LHCN-M2 (cell line): ENCODE results near the gene BBS1. TPM values are rescaled to one million over a fixed set of nuclear protein-coding genes. Genes with fewer than 3 reads are reported as not detected.
"Not testable (repeated sequence)": the region's sequence is repeated elsewhere in the genome, so short reads cannot be mapped to it uniquely, and the experiment has no call there.

Source experiments
- DNase-seq: peaks from one replicate; pipeline ENCODE4 v3.0.0-alpha.2; 2012; ENCODE audit warnings: low read depth
- polyA plus RNA-seq: library from polyadenylated mRNA; unstranded; fragments of >200 nt; gene quantifications from one replicate; pipeline ENCODE4 v1.2.1, GENCODE V29; 2012; ENCODE audit warnings: missing spikeins
- total RNA-seq: library from RNA; depleted of rRNA; stranded (reverse); fragments of >200 nt; gene quantifications from 2 replicates; pipeline ENCODE4 v1.2.3, GENCODE V29; 2014; rRNA removed

BBS1 gene
- total RNA-seq, result 19.0 and 26.2 TPM in 2 replicates
- polyA plus RNA-seq, result 10.2 TPM

DNA sequence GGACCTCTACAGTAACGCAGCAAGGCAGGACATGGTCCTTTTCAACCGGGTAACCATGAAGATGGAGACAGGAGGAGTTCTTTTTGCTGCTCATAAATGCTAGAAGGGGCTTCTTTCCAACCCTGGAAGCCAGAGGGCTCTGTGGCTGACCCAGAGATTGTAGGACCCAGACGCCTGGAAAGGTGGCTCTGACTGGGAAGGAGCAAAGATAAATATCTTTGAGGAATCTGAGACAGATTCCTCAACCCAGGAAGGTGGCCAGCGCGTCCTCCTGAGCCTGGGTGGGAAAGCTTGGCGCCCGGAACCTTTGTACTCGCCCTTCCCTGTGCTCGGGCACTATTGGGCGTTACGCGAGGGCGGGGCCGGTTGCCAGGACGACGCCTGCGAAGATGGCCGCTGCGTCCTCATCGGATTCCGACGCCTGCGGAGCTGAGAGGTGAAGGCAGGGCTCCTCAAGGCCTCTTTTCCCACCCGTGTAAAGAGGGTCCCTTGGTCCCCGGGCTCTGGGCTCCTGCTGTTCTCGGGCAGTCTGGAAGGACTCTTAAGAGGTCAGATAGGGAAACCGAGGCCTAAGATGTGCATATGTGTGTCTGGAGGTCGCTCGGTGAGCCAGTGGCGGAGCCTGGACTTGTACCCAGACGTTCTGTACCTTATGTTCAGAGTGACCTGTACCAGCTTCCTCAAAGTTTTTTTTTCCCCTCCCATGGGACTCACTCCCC, at the start of gene BBS1:
Gene BBS1 (plus strand): TSS at position 365 of the 719 bp plus-strand sequence. CDS start 25 bp downstream, at position 390.
- peak; percentile 63 for DNase-seq

DNA sequence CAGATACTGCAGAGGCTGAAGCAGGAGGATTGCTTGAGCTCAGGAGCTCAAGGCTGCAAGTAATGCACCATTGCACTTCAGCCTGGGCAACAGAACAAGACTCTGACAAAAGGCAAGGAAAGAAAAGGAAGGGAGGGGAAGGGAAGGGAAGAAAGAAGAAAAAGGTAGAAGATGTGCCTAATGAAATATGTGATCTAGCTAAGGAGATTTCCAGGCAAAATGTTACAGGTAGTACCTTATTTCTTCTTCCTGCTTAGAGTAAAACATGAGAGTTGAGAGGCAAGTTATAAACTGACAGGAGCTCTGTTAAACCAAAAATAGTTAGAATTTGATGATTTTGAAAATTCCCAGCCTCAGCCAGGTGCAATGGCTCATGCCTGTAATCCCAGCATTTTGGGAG, 48.4 kb upstream of the BBS1 start:
- no peak for DNase-seq

- DNase-seq, result no peak
Measured at GRCh38 chr11:66462911-66463310, 47.5 kb upstream of the BBS1 start.

GRCh38 chr11:66464116-66464515, 46.3 kb upstream of the BBS1 start:
- not testable (repeated sequence) for DNase-seq

GRCh38 chr11:66464916-66465315, 45.5 kb upstream of the BBS1 start:
- DNase-seq, result no peak

DNA sequence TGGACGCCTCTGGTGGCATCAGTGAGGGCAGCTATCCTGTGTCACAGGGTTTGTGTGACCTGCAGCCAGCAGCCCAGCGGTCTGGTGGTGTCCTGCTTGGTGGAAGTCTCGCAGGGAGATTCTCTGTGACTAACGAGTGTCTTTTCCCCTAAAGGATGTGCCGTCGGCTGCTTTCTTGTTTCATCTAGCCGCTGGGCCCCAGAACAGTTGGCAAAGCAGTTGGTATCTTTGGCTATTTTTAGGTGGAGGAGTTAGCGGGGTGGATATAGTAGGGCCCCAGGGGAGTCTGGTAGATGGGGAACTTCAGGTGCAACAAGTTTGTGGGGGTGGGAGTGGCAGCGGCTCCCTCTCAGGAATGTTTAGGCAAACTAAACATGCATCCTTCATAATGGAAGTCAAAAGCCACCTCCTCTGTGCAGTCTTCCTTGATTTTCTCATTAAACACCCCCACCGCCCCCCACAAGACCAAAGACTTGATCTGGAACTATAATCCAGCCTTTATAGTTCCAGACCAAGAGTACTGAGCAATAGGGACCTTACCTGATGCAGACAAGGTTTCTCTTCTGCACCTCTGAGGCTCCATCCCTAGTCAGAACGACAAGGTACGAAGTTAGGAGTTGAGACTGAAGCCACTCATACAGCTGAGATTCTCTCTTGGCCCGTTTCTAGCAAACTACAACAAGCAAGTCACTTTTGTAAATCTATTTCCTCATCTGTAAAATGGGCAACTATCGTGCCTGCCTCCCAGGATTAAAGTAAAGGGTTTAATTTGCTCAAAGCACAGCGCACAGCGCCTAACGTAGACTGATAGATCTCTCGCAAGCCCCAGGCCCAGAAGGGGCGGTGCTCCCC, 44.8 kb upstream of the BBS1 start:
- DNase-seq, result no peak

- peak; percentile 80 for DNase-seq
Measured at GRCh38 chr11:66466225-66467033, 44.0 kb upstream of the BBS1 start, which contains the start of gene PELI3. Gene PELI3 (plus strand): TSS chr11:66466905. CDS start chr11:66468129, 1,224 bp downstream.

DNA sequence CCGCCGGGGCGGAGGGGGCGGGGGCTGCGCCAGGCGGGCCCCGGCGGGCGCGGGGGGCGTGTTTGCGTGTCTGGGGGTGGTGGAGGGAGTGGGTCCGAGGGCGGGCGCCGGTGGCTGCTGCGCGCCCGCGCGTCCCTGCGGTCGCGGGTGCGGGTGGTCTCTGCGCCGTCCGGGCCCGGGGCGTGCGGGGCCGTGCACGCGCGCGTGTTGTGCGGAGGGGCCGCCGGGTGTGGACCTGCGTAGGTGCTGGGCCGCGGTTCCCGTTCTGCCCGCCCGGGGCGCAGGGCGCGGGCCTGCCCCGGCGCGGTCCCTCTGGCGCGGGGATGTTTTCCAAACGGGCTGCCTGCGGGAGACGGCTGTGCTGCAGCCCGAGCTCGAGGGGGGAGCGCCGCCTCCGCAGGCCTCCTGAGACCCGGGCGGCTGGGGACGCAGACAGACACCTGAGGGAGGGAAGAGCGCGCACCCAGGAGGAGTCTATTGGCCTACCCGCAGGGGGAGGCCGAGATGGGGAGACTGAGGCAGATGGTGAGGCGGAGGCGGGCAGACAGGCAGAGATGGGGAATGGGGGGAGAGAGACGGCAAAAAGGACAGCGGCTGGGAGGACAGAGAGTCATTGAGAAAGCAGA, 43.3 kb upstream of the BBS1 start:
- no peak for DNase-seq

DNA sequence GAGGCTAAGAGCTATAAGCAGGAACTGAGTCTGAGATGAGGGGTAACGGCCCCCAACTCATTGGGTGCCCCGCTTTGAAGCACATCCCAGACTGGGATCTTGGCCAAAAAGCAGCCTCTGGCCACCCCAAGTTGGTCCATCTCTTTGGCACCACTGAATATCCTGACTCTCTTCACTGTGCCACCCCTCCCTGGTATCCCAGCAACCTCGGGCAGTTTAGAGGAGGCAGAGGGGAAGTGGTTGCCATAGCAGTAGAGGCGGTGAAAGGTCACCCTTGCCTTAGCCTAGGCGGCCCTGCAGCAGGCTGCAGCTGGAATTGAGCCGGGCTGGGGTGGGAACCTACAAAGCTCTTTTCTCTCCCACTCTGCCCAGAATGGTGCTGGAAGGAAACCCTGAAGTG, 42.7 kb upstream of the BBS1 start:
- no peak for DNase-seq

DNA sequence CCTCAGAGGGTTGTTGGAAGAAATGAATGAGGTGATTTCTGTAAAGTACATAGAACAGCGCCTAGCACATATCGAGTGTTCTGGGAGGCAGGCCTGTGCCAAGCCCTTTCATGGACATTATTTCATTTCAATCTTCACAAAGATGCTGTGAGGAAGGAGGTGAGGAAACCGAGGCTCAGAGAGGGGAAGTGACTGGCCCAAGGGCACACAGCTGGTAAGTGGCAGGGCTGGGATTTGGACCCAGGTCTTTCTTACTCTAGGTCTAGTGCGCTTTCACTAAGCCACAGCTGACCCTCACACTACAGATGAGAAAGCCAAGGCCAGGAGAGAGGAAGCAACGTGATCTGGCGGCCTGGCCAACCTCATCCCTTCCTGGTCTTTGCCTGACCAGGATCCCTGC, 41.7 kb upstream of the BBS1 start:
- DNase-seq, result no peak

DNA sequence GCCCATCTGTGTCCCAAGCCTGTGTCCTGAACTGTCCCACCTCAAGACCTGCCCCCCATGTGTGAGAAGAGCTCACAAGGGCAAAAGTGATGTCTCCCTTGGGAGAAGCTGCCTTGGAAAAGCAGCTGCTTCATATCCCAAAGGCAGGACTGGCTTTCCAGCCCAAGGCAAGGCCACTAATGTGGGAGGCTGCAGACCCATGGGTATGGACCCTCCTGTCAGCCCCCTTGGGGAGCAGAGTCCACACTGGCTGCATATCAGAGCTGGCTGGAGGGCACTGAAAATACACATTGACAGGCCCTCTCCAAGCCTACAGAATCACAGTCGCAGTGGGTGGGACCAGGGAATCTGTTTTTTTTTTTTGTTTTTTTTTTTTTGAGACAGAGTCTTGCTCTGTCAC, 41.0 kb upstream of the BBS1 start:
- DNase-seq, result no peak

GRCh38 chr11:66470015-66470414, 40.4 kb upstream of the BBS1 start:
- no peak for DNase-seq

DNA sequence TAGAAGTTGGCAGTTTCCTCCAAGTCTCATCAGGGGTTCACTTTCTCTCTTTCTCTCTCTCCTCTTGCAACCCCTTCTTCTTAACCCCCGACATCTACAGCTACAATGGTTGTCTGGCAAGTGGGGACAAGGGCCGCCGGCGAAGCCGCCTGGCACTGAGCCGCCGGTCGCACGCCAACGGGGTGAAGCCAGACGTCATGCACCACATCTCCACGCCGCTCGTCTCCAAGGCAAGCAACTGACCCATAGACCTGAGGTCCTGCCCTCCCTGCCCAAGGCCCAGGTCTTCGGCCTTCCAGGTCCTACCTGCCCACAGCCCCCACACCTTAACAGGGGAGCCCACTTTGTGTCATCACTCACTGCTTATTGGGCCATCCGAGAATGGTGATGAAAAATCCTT, 39.3 kb upstream of the BBS1 start:
- no peak for DNase-seq

DNA sequence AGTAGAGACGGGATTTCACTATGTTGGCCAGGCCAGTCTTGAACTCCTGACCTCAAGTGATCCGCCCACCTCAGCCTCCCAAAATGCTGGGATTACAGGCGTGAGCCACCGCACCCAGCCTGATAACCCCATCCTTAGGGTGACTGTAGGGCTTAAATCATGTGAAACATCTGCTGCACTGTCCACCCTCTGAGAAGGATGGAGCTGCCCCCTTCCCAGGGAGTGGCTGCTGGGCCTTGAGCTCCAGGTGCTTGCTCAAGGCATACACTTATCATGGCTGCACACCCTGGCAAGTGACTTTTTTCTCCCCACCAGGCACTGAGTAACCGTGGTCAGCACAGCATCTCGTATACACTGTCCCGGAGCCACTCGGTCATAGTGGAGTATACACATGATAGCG, 38.4 kb upstream of the BBS1 start:
- no peak for DNase-seq

- DNase-seq, result no peak
Measured at GRCh38 chr11:66473167-66473566, 37.3 kb upstream of the BBS1 start.

- DNase-seq, result no peak
Measured at GRCh38 chr11:66473608-66474515, 36.6 kb upstream of the BBS1 start.

DNA sequence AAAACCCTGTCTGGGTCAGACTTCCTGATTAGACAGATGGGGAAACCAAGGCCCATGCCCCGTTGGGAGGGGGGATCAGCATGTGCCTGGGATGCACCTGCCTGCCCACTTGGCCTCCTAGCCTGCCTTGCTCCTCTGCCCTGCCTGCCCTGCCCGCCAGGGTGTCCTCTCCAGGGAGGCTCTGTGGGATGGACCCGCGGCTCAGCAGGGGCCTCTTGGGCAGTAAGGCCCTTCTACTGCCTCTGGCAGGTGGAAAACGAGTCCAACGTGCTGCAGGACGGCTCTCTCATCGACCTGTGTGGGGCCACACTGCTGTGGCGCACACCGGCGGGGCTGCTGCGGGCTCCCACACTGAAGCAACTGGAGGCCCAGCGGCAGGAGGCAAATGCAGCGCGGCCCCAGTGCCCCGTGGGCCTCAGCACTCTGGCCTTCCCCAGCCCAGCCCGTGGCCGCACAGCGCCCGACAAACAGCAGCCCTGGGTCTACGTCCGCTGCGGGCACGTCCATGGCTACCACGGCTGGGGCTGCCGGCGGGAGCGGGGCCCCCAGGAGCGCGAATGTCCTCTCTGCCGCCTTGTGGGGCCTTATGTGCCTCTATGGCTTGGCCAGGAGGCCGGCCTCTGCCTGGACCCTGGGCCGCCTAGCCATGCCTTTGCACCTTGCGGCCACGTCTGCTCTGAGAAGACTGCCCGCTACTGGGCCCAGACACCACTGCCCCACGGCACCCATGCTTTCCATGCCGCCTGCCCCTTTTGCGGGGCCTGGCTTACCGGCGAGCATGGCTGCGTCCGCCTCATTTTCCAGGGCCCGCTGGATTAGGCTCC, 34.9 kb upstream of the BBS1 start:
- DNase-seq, result no peak

DNA sequence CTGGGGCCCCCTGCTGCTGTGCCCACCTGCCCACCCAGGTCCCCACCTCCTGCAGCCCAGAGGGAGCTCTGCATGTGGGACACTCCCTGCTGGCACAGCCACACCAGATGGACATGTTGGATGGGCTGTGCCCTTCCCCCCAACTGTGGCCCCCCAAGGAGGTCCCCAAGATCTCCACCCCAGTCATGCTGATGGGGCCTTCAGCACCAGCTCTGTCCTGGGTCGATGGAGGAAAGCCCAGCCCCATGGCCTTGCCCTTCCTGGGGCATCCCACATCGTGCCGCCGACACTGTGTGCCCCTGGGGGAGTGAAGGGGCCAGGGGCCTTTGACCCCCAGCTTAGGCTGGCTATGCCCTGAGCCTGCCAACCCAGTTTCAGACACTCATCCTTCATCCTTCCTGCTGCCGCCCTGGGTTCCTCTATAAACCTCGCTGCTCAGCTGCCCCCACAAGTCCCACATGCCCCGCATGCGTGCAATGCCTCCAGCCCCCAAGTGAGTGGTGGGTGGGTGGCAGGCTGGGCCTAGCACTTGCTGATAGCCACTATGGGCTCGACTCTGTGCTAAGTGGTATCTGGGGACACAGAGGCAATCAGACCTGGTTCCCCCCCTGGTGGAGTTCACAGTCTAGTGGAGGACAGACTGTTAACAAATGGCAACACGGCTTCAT, 34.1 kb upstream of the BBS1 start:
- no peak for DNase-seq

DNA sequence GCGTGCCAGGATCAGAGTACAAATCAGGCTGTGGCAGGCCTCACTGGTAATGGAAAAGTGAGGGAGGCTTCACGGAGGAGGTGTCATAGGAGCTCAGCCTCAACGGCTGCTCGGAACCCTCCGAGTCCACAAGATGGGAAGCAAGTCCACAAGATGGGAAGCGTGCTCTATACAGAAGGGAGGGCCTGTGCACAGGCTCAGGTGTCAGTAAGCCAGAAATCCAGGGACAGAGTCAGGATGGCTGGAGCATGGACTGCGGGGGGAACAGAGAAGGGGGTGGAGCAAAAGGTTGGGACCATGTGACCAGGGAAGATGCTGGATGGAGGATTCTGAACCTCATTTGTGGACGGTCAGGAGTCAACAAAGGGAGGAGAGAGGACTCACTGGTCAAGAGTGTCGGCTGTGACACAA, 33.6 kb upstream of the BBS1 start:
- DNase-seq, result no peak
